ENCODE measurements around the gene CAMK2D. TPM values are rescaled to one million over a fixed set of nuclear protein-coding genes. Genes with fewer than 3 reads are reported as not detected.

Gene CAMK2D
- total RNA-seq, 2 donors from 2014 or later, result 132 to 187 TPM

DNA sequence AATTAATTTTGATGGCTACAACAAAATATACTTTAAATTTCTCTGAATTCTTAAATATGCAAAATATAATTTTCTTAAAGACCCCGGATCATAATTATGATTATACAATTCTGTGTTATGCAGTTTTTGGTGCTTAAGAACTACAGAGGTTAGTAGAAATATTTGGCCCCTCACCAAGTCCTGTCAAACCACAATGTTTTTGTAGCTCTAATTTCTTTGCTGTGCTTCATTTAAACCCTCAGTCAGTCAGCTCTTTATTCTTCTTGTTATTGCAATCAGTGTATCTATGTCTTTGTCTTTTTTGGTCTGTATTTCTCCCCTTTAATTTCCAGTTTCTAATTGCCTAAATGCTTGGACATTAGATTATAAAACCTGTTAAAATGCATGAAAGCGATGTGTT, 186.1 kb downstream of the CAMK2D start:
- Histone ChIP-seq H3K27ac (peak overlapping the region; percentile 59 to 64), H3K4me1 (peaks cover 0 to 43% of the 10 kb centered on the region in 2 donors), H3K27me3 (no peaks in the 10 kb centered on the region), H3K9me3 (no peaks in the 10 kb centered on the region), H3K36me3 (no peaks in the 10 kb centered on the region), H3K4me3 (no peak overlapping the region)
- DNase-seq (ENCODE audit: low spot score), result no peak
- TF ChIP-seq, protein P1, sequence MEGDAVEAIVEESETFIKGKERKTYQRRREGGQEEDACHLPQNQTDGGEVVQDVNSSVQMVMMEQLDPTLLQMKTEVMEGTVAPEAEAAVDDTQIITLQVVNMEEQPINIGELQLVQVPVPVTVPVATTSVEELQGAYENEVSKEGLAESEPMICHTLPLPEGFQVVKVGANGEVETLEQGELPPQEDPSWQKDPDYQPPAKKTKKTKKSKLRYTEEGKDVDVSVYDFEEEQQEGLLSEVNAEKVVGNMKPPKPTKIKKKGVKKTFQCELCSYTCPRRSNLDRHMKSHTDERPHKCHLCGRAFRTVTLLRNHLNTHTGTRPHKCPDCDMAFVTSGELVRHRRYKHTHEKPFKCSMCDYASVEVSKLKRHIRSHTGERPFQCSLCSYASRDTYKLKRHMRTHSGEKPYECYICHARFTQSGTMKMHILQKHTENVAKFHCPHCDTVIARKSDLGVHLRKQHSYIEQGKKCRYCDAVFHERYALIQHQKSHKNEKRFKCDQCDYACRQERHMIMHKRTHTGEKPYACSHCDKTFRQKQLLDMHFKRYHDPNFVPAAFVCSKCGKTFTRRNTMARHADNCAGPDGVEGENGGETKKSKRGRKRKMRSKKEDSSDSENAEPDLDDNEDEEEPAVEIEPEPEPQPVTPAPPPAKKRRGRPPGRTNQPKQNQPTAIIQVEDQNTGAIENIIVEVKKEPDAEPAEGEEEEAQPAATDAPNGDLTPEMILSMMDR (IDR thresholded peaks at IDR 0.05), result no peak

DNA sequence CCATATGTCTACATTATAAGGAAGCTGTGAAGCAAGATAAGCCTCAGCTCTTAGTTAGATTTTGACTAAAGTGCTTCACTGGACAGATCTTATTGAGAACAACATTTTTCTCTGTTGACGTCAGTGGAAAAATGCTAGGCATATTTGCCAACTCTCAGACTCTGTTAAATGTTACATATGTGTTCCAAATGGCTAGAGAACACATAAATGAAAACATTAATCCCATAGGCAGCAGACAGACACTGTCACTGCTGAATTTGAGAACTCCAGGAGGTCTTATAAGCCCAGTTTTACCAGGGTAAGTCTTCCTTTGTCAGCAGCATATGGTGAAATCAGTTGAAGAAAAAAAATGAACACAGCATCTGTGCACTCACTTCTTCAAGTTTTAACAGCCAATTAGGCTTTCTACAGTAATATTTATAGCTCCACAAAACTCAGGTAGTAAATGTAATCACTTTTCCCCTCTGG, 186.9 kb downstream of the CAMK2D start:
- no peak for DNase-seq (ENCODE audit: low spot score)
- TF ChIP-seq, protein P1 (IDR thresholded peaks at IDR 0.05), result no peak
- no peaks in the 10 kb centered on the region for H3K36me3 ChIP-seq
- H3K9me3 ChIP-seq, result no peaks in the 10 kb centered on the region
- H3K27me3 ChIP-seq, result no peaks in the 10 kb centered on the region
- no peak overlapping the region for H3K4me3 ChIP-seq
- peaks cover 0 to 36% of the 10 kb centered on the region in 2 donors for H3K4me1 ChIP-seq
- H3K27ac ChIP-seq, result peak overlapping the region; percentile 59 to 64

DNA sequence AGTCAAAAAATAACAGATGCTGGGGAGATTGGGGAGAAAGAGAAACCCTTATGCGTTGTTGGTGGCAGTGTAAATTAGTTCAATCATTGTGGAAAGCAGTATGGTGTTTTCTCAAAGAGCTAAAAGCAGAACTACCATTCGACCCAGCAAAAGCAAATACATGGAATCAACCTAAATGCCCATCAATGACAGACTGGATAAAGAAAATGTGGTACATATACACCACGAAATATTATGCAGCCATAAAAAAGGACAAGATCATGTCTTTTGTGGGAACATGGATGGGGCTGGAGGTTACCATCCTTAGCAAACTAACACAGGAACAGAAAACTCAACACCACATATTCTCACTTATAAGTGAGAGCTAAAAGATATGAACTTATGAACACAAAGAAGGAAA, 188.9 kb downstream of the CAMK2D start:
- Histone ChIP-seq H3K36me3 (no peaks in the 10 kb centered on the region), H3K27ac (no peak overlapping the region), H3K27me3 (no peaks in the 10 kb centered on the region), H3K9me3 (no peaks in the 10 kb centered on the region), H3K4me1 (peaks cover 0 to 31% of the 10 kb centered on the region in 2 donors), H3K4me3 (no peak overlapping the region)
- DNase-seq (ENCODE audit: low spot score), result no peak
- TF ChIP-seq, protein P1 (IDR thresholded peaks at IDR 0.05), result no peak

DNA sequence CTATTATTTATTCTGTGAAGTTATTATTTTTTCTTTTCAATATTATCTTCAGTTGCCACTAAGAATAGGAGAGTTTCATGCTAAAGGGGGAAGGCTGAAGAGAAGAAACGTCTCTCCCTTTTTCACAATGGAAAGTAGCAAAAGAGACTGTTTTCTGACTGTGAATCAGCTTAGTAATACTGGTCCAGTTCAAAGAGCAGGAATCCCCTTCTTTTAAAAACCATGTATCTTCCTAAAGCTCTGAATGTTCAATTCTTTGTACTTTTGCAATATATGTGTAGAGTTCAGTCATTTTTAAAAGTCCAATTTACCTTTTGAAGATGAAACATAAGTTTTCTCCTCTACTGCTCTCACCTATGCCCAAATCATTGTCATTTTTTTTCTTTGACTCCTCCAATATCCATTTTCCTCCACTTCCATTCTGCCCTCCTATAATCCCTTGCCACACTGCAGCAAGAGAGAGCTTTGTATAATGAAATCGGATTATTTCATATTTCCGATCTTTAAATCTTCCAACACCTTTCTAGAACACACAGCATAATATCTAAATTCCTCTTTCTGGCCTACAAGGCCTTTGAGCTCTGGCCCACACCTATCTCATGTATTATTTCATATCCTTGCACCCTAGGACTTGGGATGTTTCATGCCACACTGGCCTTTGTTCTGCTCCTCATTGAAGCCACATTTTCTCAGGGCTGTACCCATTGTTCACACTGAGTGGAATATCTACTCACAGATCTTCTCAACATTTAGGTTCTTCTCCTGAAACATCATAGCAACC, 195.3 kb downstream of the CAMK2D start:
- Histone ChIP-seq H3K9me3 (no peaks in the 10 kb centered on the region), H3K27me3 (no peaks in the 10 kb centered on the region), H3K4me3 (no peak overlapping the region), H3K36me3 (no peaks in the 10 kb centered on the region), H3K27ac (no peak overlapping the region), H3K4me1 (peaks cover 0 to 15% of the 10 kb centered on the region in 2 donors)
- DNase-seq (ENCODE audit: low spot score), result no peak
- TF ChIP-seq, protein P1 (IDR thresholded peaks at IDR 0.05), result no peak

DNA sequence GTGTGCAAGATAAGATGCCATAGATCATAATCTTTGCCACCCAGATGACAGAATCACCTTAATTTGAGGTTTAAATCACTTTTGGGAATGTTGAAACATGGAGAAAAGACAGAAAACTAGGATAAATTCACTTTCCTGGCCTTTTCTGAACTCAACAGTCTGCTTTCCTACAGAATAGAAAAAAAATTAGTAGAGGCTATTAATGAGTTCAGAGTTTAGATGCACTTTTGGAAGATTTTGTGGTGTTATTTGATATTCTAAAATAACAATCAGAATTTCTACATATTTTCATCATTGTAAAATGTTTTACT, 195.9 kb downstream of the CAMK2D start:
- DNase-seq (ENCODE audit: low spot score), result no peak
- peaks cover 0 to 16% of the 10 kb centered on the region in 2 donors for H3K4me1 ChIP-seq
- TF ChIP-seq, protein P1 (IDR thresholded peaks at IDR 0.05), result no peak
- no peak overlapping the region for H3K27ac ChIP-seq
- H3K4me3 ChIP-seq, result no peak overlapping the region
- H3K27me3 ChIP-seq, result no peaks in the 10 kb centered on the region
- H3K9me3 ChIP-seq, result no peaks in the 10 kb centered on the region
- no peaks in the 10 kb centered on the region for H3K36me3 ChIP-seq

DNA sequence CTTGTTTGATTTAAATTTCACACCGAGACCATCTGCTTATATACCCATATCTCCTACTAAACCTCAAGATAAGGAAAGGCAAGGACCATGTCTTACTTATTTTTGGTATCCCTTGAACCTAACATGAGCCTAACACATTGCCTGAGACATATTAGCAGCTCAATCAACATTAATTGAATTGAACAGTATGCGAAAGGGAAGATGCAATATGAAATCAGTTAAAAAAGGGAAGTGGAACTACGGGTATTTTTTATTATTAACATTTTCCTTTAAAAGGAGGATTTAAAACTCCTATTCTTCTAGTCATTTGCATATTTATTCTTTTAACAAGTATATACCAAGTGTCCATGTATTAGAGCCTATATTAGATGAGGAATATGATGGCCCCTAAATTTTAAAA, 197.0 kb downstream of the CAMK2D start:
- H3K4me1 ChIP-seq, result peaks cover 0 to 19% of the 10 kb centered on the region in 2 donors
- DNase-seq (ENCODE audit: low spot score), result no peak
- TF ChIP-seq, protein P1 (IDR thresholded peaks at IDR 0.05), result no peak
- no peaks in the 10 kb centered on the region for H3K27me3 ChIP-seq
- H3K27ac ChIP-seq, result no peak overlapping the region
- no peaks in the 10 kb centered on the region for H3K9me3 ChIP-seq
- no peaks in the 10 kb centered on the region for H3K36me3 ChIP-seq
- no peak overlapping the region for H3K4me3 ChIP-seq
